GM10847 (cell line): Measurements from ENCODE around the gene VSX1.

Experiments used
- POLR2A ChIP-seq: IDR thresholded peaks from 2 replicates; pipeline ENCODE4 v1.6.1; 2011; ENCODE audit not compliant: insufficient read length; ENCODE audit errors: extremely low read depth

VSX1 gene

GRCh38 chr20:25032065-25032477, 49.9 kb downstream of the VSX1 start:
- TF ChIP-seq POLR2A: no peak

GRCh38 chr20:25031241-25031640, 50.7 kb downstream of the VSX1 start:
- TF ChIP-seq POLR2A: no peak

GRCh38 chr20:25030649-25031207, 51.2 kb downstream of the VSX1 start:
- TF ChIP-seq POLR2A: no peak

- no peak for TF ChIP-seq POLR2A
Measured at GRCh38 chr20:25030007-25030648, 51.8 kb downstream of the VSX1 start.

- TF ChIP-seq POLR2A: no peak
Measured at GRCh38 chr20:25025986-25026605, 55.8 kb downstream of the VSX1 start.
